H1 (cell line): ENCODE results near the gene DMAC2L. TPM values are rescaled to one million over a fixed set of nuclear protein-coding genes. Genes with fewer than 3 reads are reported as not detected.

ENCODE experiments used
- CTCF ChIA-PET: fragments of 300-600 bp; sonication (Branson Sonifier 250); formaldehyde crosslinking; loops from one replicate; lab custom pipeline; 2021; ENCODE audit not compliant: partially characterized antibody; lab: Charles Lee
- POLR2A ChIA-PET: fragments of 300-600 bp; sonication (Branson Sonifier 250); formaldehyde crosslinking; loops from one replicate; lab custom pipeline; 2021; ENCODE audit warnings: inconsistent platforms; ENCODE audit not compliant: partially characterized antibody; lab: Charles Lee
- DNase-seq, 2 experiments: peaks; one replicate each; pipeline versions ENCODE4 v3.0.0 to v3.0.0-alpha.2; 2010 to 2022; ENCODE audit warnings: low spot score in 2 of 2, low read depth in 1 of 2, mixed read lengths in 1 of 2
- FAIRE-seq: peaks from 2 replicates; lab custom pipeline; 2011; peaks lifted over from hg19 to GRCh38; lab: Jason Lieb, UNC
- H2AFZ ChIP-seq: 2 replicates; pipeline ENCODE4 v1.8.1; 2012; ENCODE audit warnings: low read length, inconsistent platforms
- H2AK5ac ChIP-seq: 2 replicates; pipeline ENCODE4 v1.6.1; 2013; ENCODE audit warnings: low read depth, low read length
- H2BK120ac ChIP-seq: replicated peaks from 2 replicates; pipeline ENCODE3; 2013; ENCODE audit warnings: low read depth, low read length, inconsistent platforms
- H2BK12ac ChIP-seq: 2 replicates; pipeline ENCODE4 v1.6.1; 2013; ENCODE audit warnings: low read depth, low read length
- H2BK15ac ChIP-seq: 2 replicates; pipeline ENCODE4 v1.6.1; 2013; ENCODE audit warnings: low read length
- H2BK20ac ChIP-seq: 2 replicates; pipeline ENCODE4 v1.6.1; 2013; ENCODE audit warnings: low read length
- H2BK5ac ChIP-seq: 2 replicates; pipeline ENCODE4 v1.6.1; 2013; ENCODE audit warnings: low read depth, low read length
- H3K14ac ChIP-seq: 2 replicates; pipeline ENCODE4 v1.6.1; 2013; ENCODE audit warnings: inconsistent platforms; ENCODE audit not compliant: insufficient read length
- H3K18ac ChIP-seq: 2 replicates; pipeline ENCODE4 v1.6.1; 2013; ENCODE audit warnings: low read length; ENCODE audit errors: extremely low read depth
- H3K23ac ChIP-seq: 2 replicates; pipeline ENCODE4 v1.6.1; 2013; ENCODE audit warnings: inconsistent platforms; ENCODE audit not compliant: insufficient read length
- H3K23me2 ChIP-seq: 2 replicates; pipeline ENCODE4 v1.6.1; 2013; ENCODE audit warnings: low read depth, low read length
- H3K27ac ChIP-seq: 2 replicates; pipeline ENCODE4 v1.6.1; 2011; ENCODE audit warnings: low read depth, low read length, inconsistent platforms
- H3K27me3 ChIP-seq, 4 experiments: replicated peaks in 1 of 4; 1 replicate in 1 of 4; 2 replicates in 3 of 4; pipeline versions ENCODE4 v1.6.1 to v1.8.1; 2011 to 2013; ENCODE audit warnings: low read length in 3 of 4, mild to moderate bottlenecking in 3 of 4, inconsistent platforms in 2 of 4, mixed read lengths in 2 of 4, moderate library complexity in 1 of 4; ENCODE audit not compliant: control insufficient read depth in 3 of 4, insufficient read depth in 3 of 4; ENCODE audit errors: extremely low read depth in 1 of 4
- H3K36me3 ChIP-seq, 4 experiments: 2 replicates each; pipeline versions ENCODE4 v1.6.1 to v1.8.1; 2011 to 2013; ENCODE audit warnings: mild to moderate bottlenecking in 4 of 4, low read length in 3 of 4, moderate library complexity in 2 of 4, control low read depth in 1 of 4, inconsistent platforms in 1 of 4; ENCODE audit not compliant: insufficient read depth in 4 of 4, control insufficient read depth in 2 of 4
- H3K4ac ChIP-seq: replicated peaks from 2 replicates; pipeline ENCODE3; 2013; ENCODE audit warnings: low read length, low read depth, mixed read lengths, inconsistent platforms; ENCODE audit not compliant: insufficient read length
- H3K4me1 ChIP-seq, 4 experiments: replicated peaks in 1 of 4; 1 replicate in 1 of 4; 2 replicates in 3 of 4; pipeline versions ENCODE4 v1.6.1 to v1.8.1; 2011 to 2013; ENCODE audit warnings: low read length in 3 of 4, inconsistent platforms in 2 of 4, mixed read lengths in 1 of 4; ENCODE audit not compliant: insufficient read depth in 4 of 4, control insufficient read depth in 3 of 4
- H3K4me2 ChIP-seq, 2 experiments: 2 replicates each; pipeline versions ENCODE4 v1.6.1 to v1.8.1; 2011 to 2013; ENCODE audit warnings: low read depth in 2 of 2, low read length in 2 of 2, control low read depth in 1 of 2, inconsistent platforms in 1 of 2, mild to moderate bottlenecking in 1 of 2; ENCODE audit not compliant: insufficient read depth in 1 of 2
- H3K4me3 ChIP-seq, 4 experiments: fragments of 200-600, 300-600 bp in 1 of 4; sonication (generic), shearing (Covaris generic), sonication (Bioruptor Twin) in 1 of 4; 2 replicates each; pipeline versions ENCODE4 v1.5.1 to v1.8.1; 2011 to 2016; ENCODE audit warnings: low read length in 4 of 4, low read depth in 3 of 4, control low read depth in 2 of 4, inconsistent platforms in 2 of 4, mild to moderate bottlenecking in 2 of 4, mixed read lengths in 1 of 4, moderate library complexity in 1 of 4; ENCODE audit not compliant: insufficient read depth in 2 of 4; ENCODE audit errors: extremely low read depth in 1 of 4
- H3K56ac ChIP-seq: replicated peaks from 2 replicates; pipeline ENCODE3; 2013; ENCODE audit warnings: low read depth, mild to moderate bottlenecking, mixed read lengths, low read length, inconsistent platforms; ENCODE audit not compliant: insufficient read length
- H3K79me1 ChIP-seq: 2 replicates; pipeline ENCODE4 v1.6.1; 2013; ENCODE audit warnings: low read depth, low read length, control low read depth
- H3K79me2 ChIP-seq, 2 experiments: 2 replicates each; pipeline versions ENCODE4 v1.6.1 to v1.8.1; 2012 to 2013; ENCODE audit warnings: low read length in 2 of 2, mild to moderate bottlenecking in 2 of 2, inconsistent platforms in 1 of 2; ENCODE audit not compliant: insufficient read depth in 2 of 2, control insufficient read depth in 1 of 2
- H3K9ac ChIP-seq, 4 experiments: replicated peaks in 1 of 4; 1 replicate in 1 of 4; 2 replicates in 3 of 4; pipeline versions ENCODE4 v1.6.1 to v1.8.1; 2011 to 2013; ENCODE audit warnings: low read depth in 3 of 4, low read length in 3 of 4, control low read depth in 2 of 4, mild to moderate bottlenecking in 2 of 4, moderate library complexity in 2 of 4, inconsistent platforms in 1 of 4; ENCODE audit errors: extremely low read depth in 1 of 4
- H3K9me3 ChIP-seq, 2 experiments: 2 replicates each; pipeline versions ENCODE4 v1.6.1 to v1.8.1; 2012 to 2013; ENCODE audit warnings: mild to moderate bottlenecking in 2 of 2, moderate library complexity in 2 of 2, control low read depth in 1 of 2, inconsistent platforms in 1 of 2, low read depth in 1 of 2, low read length in 1 of 2, mixed read lengths in 1 of 2; ENCODE audit not compliant: insufficient read depth in 2 of 2
- H4K20me1 ChIP-seq, 2 experiments: replicated peaks in 1 of 2; 2 replicates each; pipeline versions ENCODE3 to v1.8.1; 2011 to 2013; ENCODE audit warnings: inconsistent platforms in 2 of 2, low read length in 2 of 2, mild to moderate bottlenecking in 1 of 2; ENCODE audit not compliant: insufficient read depth in 2 of 2, control insufficient read depth in 1 of 2
- H4K5ac ChIP-seq: 2 replicates; pipeline ENCODE4 v1.6.1; 2013; ENCODE audit warnings: low read length, low read depth, mixed read lengths, inconsistent platforms; ENCODE audit not compliant: insufficient read length
- H4K8ac ChIP-seq: 2 replicates; pipeline ENCODE4 v1.8.0; 2013; ENCODE audit warnings: mild to moderate bottlenecking, moderate library complexity, low read length, inconsistent platforms; ENCODE audit not compliant: insufficient read depth; ENCODE audit errors: extremely low read depth
- H4K91ac ChIP-seq: replicated peaks from 2 replicates; pipeline ENCODE3; 2013; ENCODE audit warnings: low read length, mixed read lengths, inconsistent platforms; ENCODE audit not compliant: insufficient read length
- BCL11A ChIP-seq, 2 experiments: IDR thresholded peaks; one replicate each; pipeline ENCODE4 v1.6.1; 2011; ENCODE audit warnings: low read depth in 2 of 2, low read length in 2 of 2, mild to moderate bottlenecking in 2 of 2
- CHD2 ChIP-seq: IDR thresholded peaks from 2 replicates; pipeline ENCODE4 v1.6.1; 2012; ENCODE audit warnings: low read length, improper control_type of control experiment
- CTBP2 ChIP-seq: IDR thresholded peaks from 2 replicates; pipeline ENCODE4 v1.7.0; 2011; ENCODE audit warnings: borderline replicate concordance, mild to moderate bottlenecking, moderate library complexity, mixed read lengths, low read length; ENCODE audit not compliant: insufficient read depth, insufficient read length
- EZH2 ChIP-seq: fragments of 200-600 bp; sonication (generic); IDR thresholded peaks from 2 replicates; pipeline ENCODE4 v1.7.1; 2012; ENCODE audit warnings: low read depth, mild to moderate bottlenecking, moderate library complexity, low read length, inconsistent platforms; ENCODE audit not compliant: severe bottlenecking
- GABPA ChIP-seq: IDR thresholded peaks from 2 replicates; pipeline ENCODE4 v1.6.1; 2011; ENCODE audit warnings: mild to moderate bottlenecking, low read length, moderate library complexity, borderline replicate concordance; ENCODE audit not compliant: insufficient read depth
- MAFK ChIP-seq: IDR thresholded peaks from 2 replicates; pipeline ENCODE4 v1.6.1; 2012; ENCODE audit warnings: low read depth, mild to moderate bottlenecking, improper control_type of control experiment, low read length
- NANOG ChIP-seq: IDR thresholded peaks from 2 replicates; pipeline ENCODE4 v1.6.1; 2011; ENCODE audit warnings: low read length, low read depth, mild to moderate bottlenecking, inconsistent platforms; ENCODE audit not compliant: insufficient read depth, poor library complexity, severe bottlenecking
- RAD21 ChIP-seq, 2 experiments: IDR thresholded peaks in 1 of 2; conservative IDR thresholded peaks in 1 of 2; 2 replicates each; pipeline ENCODE4 v1.6.1; 2011; ENCODE audit warnings: low read depth in 2 of 2, low read length in 2 of 2, improper control_type of control experiment in 1 of 2, inconsistent platforms in 1 of 2, mild to moderate bottlenecking in 1 of 2, moderate library complexity in 1 of 2
- RFX5 ChIP-seq: IDR thresholded peaks from 2 replicates; pipeline ENCODE4 v1.6.1; 2011; ENCODE audit warnings: low read depth, low read length, improper control_type of control experiment, borderline replicate concordance
- SAP30 ChIP-seq: fragments of 300-600 bp; sonication (generic); IDR thresholded peaks from 2 replicates; pipeline ENCODE4 v1.7.1; 2012; ENCODE audit warnings: low read length, moderate library complexity, mild to moderate bottlenecking, inconsistent platforms; ENCODE audit not compliant: insufficient read depth, insufficient replicate concordance
- SP1 ChIP-seq: IDR thresholded peaks from 2 replicates; pipeline ENCODE4 v1.6.1; 2011; ENCODE audit warnings: low read depth, low read length
- TEAD4 ChIP-seq: IDR thresholded peaks from 2 replicates; pipeline ENCODE4 v1.6.1; 2012; ENCODE audit warnings: low read depth, low read length, inconsistent platforms, mixed read lengths
- WGBS, 2 experiments: shearing (Covaris generic) in 1 of 2; methylation state at CpG; one replicate each; pipeline versions ENCODE4 v1.1.6 to v1.1.7; 2013 to 2015; ENCODE audit warnings: low lambda C conversion rate in 2 of 2, mixed read lengths in 2 of 2, inconsistent platforms in 1 of 2, low coverage in 1 of 2, missing lambda C conversion rate in 1 of 2; ENCODE audit not compliant: insufficient replicate concordance in 2 of 2, insufficient coverage in 1 of 2, insufficient read length in 1 of 2; ENCODE audit errors: extremely low coverage in 1 of 2, missing lambda C conversion rate in 1 of 2; 5-methylcytosine and 5-hydroxymethylcytosine counted together
- polyA plus RNA-seq, 7 experiments: library from polyadenylated mRNA; depleted of rRNA in 3 of 7; stranded (reverse) in 5 of 7; unstranded in 2 of 7; fragments of >200 nt in 5 of 7; fragments of 200-250 nt in 2 of 7; gene quantifications; 1 replicate in 5 of 7; 2 replicates in 1 of 7; 4 replicates in 1 of 7; pipeline versions ENCODE4 v1.2.1 to v1.2.3, GENCODE V29; 2011 to 2013; ENCODE audit warnings: missing spikeins in 2 of 7, mixed read lengths in 2 of 7
- total RNA-seq: library from RNA; stranded (reverse); fragmentation: NEBNext Ultra II Directional; extraction: Animal tissue kit (Norgen Biotek cat#: 25700); gene quantifications from 2 replicates; pipeline ENCODE4 v1.2.1, GENCODE V29; 2021
- TF ChIP-seq, protein P1 (sequence below): IDR thresholded peaks from 2 replicates; pipeline ENCODE4 v1.6.1; 2011; ENCODE audit warnings: low read depth, mild to moderate bottlenecking, low read length; ENCODE audit not compliant: insufficient read depth

Gene DMAC2L
- total and polyA plus RNA-seq, 2 of the 8 experiments (the other 6 are each of a cell fraction or from before 2014, with no cell fraction given) = 20.3 to 28.9 TPM

GRCh38 chr14:50366589-50366988 is 54.5 kb downstream of the DMAC2L start:
- no peaks in the 10 kb centered on the region for H3K79me2 ChIP-seq
- H4K20me1 ChIP-seq = no peaks in the 10 kb centered on the region
- peaks cover 0 to 2% of the 10 kb centered on the region in 2 experiments; a peak in 1 of 4 replicates for H3K9me3 ChIP-seq
- H3K4me1 ChIP-seq = no peaks in the 10 kb centered on the region
- no peak overlapping the region for H4K91ac ChIP-seq
- H3K36me3 ChIP-seq = no peaks in the 10 kb centered on the region
- 95% methylated on average over 4 of the region's 4 CpGs; no CpG with 5 or more reads in 1 of the 2 experiments for WGBS, 2 experiments
- no peak overlapping the region for H4K8ac ChIP-seq
- ChIA-PET CTCF (interaction anchor here (0.6 to 1.3 kb wide), 3 partner anchors 12 to 133 kb away, joined by 3 to 4 read pairs (median 3); no protein-coding TSS in a partner anchor), POLR2A (interaction anchor here (0.9 to 1.1 kb wide), 4 partner anchors 12 to 162 kb away, joined by 3 to 4 read pairs (median 3); no protein-coding TSS in a partner anchor)
- no peaks in the 10 kb centered on the region for H3K23me2 ChIP-seq
- no peak overlapping the region for H3K4me2 ChIP-seq
- no peak overlapping the region for H3K27ac ChIP-seq
- no peak overlapping the region for H3K4me3 ChIP-seq
- H3K79me1 ChIP-seq = no peaks in the 10 kb centered on the region
- no peak overlapping the region for H3K23ac ChIP-seq
- H3K18ac ChIP-seq = no peak overlapping the region
- H2BK12ac ChIP-seq = no peak overlapping the region
- no peak overlapping the region for H3K9ac ChIP-seq
- no peak overlapping the region for H2BK5ac ChIP-seq
- H2BK120ac ChIP-seq = no peak overlapping the region
- no peak overlapping the region for H3K56ac ChIP-seq
- no peak overlapping the region for H4K5ac ChIP-seq
- FAIRE-seq (no peak), DNase-seq (no peak)
- H3K4ac ChIP-seq = no peak overlapping the region
- no peak overlapping the region for H3K14ac ChIP-seq
- no peak overlapping the region for H2BK20ac ChIP-seq
- no peak overlapping the region for H2AK5ac ChIP-seq
- no peak overlapping the region for H2AFZ ChIP-seq
- no peak overlapping the region for H2BK15ac ChIP-seq
- no peaks in the 10 kb centered on the region; a peak in 1 of 7 replicates for H3K27me3 ChIP-seq
- TF ChIP-seq NANOG (no peak), SAP30 (no peak), BCL11A (IDR thresholded peaks at IDR 0.05; ENCODE audit: low read depth in 2 of 2, low read length in 2 of 2) (no peak), SP1 (no peak), MAFK (no peak), CHD2 (no peak), GABPA (no peak), EZH2 (no peak), RAD21 (IDR thresholded peaks at IDR 0.05 in 1 of 2, conservative IDR thresholded peaks at IDR 0.05 in 1 of 2; ENCODE audit: low read depth in 2 of 2, low read length in 2 of 2) (no peak), TEAD4 (no peak), RFX5 (no peak), CTBP2 (no peak)
- TF ChIP-seq, protein P1, sequence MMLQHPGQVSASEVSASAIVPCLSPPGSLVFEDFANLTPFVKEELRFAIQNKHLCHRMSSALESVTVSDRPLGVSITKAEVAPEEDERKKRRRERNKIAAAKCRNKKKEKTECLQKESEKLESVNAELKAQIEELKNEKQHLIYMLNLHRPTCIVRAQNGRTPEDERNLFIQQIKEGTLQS = no peak
